Measurements from ENCODE around the gene CAMK4.

- TF ChIP-seq, protein P1, sequence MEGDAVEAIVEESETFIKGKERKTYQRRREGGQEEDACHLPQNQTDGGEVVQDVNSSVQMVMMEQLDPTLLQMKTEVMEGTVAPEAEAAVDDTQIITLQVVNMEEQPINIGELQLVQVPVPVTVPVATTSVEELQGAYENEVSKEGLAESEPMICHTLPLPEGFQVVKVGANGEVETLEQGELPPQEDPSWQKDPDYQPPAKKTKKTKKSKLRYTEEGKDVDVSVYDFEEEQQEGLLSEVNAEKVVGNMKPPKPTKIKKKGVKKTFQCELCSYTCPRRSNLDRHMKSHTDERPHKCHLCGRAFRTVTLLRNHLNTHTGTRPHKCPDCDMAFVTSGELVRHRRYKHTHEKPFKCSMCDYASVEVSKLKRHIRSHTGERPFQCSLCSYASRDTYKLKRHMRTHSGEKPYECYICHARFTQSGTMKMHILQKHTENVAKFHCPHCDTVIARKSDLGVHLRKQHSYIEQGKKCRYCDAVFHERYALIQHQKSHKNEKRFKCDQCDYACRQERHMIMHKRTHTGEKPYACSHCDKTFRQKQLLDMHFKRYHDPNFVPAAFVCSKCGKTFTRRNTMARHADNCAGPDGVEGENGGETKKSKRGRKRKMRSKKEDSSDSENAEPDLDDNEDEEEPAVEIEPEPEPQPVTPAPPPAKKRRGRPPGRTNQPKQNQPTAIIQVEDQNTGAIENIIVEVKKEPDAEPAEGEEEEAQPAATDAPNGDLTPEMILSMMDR (IDR thresholded peaks at IDR 0.05) = no peak
- TF ChIP-seq POLR2A (IDR thresholded peaks at IDR 0.05) (no peak), EP300 (IDR thresholded peaks at IDR 0.05) (no peak)
These were observed 21.5 kb downstream of the CAMK4 start for GRCh38 chr5:111245654-111246053.
